GM19324 (cell line): Measurements from ENCODE around the gene PLAC9.

Experiments used
- ATAC-seq: cut with Tn5 transposase; IDR thresholded peaks from one replicate; pipeline ENCODE4 v1.9.1; 2021; ENCODE audit warnings: mild to moderate bottlenecking, moderate library complexity; ENCODE audit not compliant: unreplicated experiment, low FRiP score

The PLAC9 gene

DNA sequence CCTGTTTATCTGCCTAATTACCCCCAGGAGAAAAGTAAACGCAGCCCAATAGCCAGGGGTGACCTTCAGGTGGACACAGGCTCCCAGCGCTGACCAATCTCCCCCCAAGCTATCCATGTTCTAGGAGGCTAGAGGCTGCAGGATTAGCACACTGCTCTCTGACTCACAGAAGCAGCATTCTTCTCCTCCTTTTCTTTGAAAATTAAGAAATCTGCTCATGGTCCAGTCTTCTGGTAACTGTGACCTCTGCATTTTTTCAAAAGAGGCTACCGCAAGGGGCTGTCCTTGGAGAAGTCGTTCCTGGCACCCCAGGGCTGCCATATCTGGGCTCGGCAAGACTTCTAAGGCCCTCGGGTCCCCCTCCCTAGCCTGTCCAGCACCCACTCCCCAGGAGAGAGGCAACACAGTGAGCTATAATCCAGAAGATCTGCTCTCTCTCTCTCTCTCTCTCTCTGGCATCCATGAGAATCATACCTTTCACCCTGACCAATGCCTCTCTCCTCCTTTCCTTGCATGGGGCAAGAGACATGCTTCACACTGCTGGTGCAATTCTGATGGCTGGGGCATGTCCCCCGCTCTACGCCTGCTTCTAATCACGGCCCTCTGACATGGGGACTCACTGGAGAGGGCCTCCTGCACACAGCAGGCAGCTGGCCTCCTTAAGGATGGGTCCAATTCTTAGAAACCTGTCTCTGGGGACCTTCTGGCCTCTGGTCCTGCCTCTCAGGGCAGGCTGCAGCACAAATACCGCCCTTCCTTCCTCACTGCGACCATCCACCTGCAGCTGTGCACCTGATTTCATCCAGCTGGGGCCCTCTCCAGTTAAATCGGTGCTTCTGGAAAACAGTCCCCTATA lies 45.5 kb downstream of the PLAC9 start:
- ATAC-seq = no peak

GRCh38 chr10:80182986-80183385 lies 50.5 kb downstream of the PLAC9 start:
- ATAC-seq = no peak

DNA sequence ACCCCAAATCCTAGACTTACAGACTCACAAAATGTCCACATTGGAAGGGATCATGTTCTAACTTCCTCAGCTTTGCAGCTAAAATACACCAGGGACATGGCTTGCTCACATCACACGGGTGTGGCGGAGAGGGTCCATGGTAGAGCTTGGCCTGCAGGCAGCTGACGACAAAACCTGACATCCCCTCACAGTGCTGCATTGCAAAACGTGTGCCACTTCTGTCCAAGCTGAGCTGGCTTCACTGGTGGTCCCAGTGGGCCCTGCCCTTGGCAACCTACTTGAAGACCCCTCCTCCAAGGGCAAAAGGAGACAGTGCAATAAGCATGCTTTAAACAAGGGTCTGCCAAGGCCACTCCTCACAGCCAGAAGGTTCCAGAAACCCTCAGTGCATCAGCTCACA lies 50.9 kb downstream of the PLAC9 start:
- ATAC-seq = no peak

DNA sequence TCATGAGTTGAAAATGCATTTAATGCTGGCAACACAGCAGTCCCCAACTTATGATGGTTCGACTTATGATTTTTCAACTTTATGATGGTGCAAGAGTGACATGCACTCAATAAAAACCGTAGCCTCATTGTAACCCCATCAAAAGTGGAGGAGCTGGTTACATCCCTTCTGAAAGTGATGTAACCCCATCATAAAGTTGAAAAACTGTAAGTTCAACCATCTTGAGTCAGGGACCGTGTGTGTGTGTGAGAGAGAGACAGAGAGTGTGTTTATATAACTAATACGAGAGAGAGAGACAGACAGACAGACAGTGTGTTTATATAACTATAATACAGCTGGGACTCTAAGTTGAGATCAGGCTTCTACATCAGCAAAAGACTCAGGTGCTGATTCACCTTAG lies 51.8 kb downstream of the PLAC9 start:
- no peak for ATAC-seq

GRCh38 chr10:80185578-80186299 lies 53.2 kb downstream of the PLAC9 start:
- no peak for ATAC-seq

- ATAC-seq = no peak
Observed at GRCh38 chr10:80186364-80187012, 54.0 kb downstream of the PLAC9 start.

GRCh38 chr10:80187060-80187459 lies 54.5 kb downstream of the PLAC9 start:
- ATAC-seq = no peak

- ATAC-seq = peak; percentile 95
Observed at GRCh38 chr10:80187465-80188409, 55.2 kb downstream of the PLAC9 start.

- no peak for ATAC-seq
Observed at GRCh38 chr10:80188713-80189112, 56.2 kb downstream of the PLAC9 start.

DNA sequence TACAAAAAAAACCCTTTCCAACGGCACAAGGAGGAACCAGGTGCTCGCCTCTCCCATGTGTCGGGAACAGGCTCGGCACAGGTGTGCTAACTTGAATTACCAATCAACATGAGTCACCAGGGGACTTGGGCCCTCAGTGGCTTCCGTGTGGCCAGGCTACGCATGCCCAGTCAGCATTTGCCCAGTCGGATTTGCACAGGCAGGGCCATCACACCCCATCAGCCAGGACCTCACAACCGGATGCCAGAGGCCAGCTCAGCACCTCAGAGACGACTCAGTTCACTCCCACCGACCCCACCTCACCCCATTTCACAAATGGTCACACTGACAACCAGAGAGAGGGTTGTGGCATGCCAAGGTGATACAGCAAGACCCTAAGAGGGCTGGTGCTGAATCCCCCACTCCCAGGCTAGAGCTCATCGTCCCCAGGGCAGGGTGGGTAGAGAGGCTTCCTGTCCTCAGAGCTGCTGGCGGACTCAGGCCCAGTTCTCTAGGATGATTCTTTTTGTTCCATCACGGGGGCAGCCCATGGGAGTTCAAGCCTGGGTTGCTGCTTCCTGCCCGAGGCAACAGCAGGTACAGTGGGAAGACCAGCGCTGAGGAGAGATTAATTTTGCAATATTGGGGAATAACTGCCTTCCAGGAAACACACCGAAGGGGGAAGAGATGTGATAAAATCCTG lies 59.2 kb downstream of the PLAC9 start:
- no peak for ATAC-seq

DNA sequence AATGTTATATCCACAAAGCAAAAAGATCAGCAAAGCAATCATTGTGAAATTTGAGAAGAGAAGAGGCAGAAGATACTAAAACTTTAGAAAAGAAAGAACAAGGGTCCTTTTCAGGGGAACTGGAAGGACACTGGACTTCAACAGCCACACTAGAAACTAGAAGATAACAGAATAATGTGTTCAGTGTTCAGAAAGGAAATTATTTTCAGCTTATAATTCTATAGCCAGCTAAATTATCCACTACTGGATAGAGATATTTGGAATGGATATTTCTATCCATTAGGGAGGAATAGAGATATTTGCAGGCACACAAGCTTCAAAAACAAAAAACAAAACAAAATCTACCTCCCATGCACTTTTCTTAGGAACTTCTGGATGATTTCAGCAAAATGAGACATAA lies 60.0 kb downstream of the PLAC9 start:
- no peak for ATAC-seq

GRCh38 chr10:80194373-80195045 lies 62.0 kb downstream of the PLAC9 start:
- ATAC-seq = no peak
